ENCODE results near the gene GPR137.

The GPR137 gene

DNA sequence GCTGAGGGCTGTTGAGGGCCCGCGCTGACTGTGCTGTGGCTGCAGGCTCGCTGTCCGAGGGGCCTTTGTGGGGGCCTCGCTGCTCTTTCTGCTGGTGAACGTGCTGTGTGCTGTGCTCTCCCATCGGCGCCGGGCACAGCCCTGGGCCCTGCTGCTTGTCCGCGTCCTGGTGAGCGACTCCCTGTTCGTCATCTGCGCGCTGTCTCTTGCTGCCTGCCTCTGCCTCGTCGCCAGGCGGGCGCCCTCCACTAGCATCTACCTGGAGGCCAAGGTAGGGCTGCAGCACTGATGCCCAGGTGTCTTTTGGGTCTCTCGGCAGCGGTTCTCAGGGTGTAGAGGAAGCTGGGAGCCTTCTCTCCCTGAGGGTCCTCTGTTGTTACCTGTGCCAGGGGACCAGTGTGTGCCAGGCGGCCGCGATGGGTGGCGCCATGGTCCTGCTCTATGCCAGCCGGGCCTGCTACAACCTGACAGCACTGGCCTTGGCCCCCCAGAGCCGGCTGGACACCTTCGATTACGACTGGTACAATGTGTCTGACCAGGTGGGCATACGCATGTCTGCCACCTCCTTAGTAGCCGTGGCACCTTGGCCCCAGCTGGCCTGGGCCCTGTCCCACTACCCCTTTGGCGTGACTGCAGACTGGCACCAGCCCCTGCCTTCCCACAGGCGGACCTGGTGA, 2.2 kb downstream of the GPR137 start:
- DNase-seq, result no peak

DNA sequence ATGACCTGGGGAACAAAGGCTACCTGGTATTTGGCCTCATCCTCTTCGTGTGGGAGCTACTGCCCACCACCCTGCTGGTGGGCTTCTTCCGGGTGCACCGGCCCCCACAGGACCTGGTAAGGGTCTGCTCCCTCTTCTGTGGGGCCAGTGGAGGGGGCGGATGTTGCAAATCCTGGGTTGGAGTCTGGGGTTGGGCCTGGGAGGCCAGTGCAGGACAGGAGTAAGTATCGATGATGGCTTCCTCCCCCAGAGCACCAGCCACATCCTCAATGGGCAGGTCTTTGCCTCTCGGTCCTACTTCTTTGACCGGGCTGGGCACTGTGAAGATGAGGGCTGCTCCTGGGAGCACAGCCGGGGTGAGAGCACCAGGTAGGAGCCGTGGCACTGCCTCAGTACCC, 2.7 kb downstream of the GPR137 start:
- no peak for DNase-seq

DNA sequence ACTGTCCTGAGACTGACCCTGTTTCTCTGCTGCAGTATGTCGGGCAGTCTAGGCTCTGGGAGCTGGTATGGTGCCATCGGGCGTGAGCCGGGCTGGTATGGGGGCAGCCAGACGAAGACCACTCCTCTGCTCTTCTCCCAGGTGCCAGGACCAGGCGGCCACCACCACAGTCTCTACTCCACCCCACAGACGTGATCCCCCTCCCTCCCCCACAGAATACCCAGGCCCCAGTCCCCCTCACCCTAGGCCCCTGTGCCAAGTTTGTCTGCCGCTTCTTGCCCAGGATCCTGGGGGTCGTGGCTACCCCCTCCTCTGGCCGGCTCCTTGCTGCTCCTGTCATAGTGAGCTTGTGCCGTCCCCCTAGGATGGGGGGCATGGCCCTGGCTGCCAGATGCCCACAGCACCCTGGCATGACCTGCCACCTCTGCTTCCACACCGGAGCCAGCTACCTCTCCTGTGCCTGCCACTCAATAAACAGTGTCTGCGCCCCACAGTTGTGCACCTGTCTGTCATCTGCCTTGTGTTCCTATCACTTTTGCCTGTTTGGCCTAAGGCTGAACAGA, 3.4 kb downstream of the GPR137 start:
- DNase-seq, result no peak

DNA sequence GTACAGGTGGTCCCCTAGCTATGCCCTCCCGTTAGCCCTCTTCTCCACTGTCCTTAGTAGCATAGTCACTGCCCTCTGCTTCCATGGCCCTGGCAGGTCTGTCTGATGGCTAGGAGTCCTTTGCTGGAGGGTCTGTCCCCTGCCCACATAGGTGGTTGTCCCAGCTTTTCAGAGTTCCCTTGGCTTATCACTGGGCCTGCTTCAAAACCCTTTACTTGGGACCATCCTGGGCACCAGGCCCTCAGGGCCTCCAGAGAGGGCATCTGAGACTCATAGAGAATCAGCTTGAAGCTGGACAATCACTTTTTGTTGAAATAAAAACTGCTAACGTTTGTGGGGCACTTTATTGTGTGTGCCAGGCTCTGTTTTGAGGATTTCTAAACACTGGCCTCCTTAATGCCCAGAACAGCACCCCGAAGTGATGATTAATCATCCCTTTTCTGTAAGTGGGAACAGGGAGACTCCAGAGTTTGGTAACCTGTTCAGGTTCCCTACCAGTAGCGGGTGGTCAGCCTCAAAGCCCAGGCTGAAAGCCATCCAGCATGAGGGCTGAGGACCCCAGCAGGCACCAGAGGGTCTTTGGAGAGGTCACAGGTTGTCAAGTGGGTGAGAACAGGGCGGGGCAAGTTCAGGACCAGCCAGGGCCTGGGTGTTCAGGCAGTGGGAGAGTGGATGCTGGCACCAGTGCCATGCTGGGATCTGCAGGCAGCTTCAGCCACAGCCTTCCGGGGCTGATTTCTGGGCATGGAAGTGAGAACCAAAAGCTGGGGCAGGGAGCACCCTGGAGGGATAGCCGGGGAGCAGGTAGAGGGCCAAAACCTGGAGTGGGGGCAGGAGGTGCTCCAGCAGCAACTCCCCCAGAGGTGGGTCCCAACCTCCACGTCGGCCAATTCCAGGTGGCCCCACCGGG, 5.0 kb downstream of the GPR137 start:
- no peak for DNase-seq

DNA sequence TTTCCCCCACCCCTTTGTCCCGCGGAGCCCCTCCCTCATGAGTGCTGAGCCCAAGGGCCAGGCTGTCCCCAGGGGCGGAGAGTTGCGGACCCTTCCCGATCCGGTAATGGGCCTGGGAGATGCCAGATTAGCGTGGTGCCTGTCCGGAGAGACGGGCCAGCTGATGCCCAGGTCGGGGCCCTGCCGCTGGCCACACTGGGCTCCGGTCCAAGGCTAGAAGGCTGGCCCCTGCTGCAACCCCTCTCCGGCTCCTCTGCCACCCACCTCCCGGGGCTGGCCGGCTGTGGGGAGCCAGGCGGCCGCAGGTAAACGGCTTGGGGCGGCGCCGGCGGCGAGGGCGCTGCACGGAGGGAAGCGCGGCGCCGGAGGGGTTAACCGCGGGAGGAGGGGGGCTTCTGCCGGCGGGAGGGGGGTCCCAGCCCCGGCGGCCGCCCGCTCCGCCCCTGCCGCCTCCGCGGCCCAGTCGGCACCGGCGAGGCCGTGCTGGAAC, 5.7 kb downstream of the GPR137 start, which contains the start of gene KCNK4:
KCNK4 (plus strand) TSS at position 41 of the 490 bp plus-strand sequence. CDS start 1,717 bp downstream, outside the sequence.
- no peak for DNase-seq

DNA sequence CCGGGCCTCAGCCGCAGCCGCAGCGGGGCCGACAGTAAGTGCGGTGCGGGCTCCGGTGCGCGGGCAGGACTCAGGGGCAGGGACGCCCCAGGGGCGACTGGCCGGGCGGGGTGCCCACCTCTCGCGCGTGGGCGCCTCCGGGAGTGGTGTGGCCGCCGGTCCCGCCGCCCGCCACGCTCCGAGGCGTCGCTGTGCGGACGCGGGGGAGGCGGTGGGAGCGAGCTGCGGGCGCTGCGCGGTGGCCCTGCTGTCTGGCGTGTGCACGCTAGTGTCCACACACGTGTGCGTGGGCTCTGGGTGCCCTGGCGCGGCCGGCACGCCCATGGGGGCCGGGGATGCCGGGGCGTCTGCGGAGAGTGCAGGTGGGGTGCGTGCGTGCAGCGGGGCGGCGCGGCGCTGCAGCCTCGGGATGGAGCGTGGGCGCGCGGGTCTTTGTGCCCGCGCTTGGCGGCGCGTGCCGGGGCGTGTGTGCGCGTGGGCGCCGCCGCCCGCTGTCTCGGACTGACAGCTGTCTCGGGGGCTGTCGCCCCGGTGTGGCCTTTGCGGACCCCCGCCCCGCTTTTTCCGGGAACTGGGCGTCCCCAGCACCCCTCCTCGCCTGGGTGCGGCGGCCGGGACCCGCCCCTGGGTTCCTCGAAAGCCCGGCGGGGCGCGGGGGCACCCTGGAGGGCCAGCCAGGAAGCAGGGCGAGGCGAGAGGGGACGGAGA, 6.3 kb downstream of the GPR137 start:
- DNase-seq, result no peak

DNA sequence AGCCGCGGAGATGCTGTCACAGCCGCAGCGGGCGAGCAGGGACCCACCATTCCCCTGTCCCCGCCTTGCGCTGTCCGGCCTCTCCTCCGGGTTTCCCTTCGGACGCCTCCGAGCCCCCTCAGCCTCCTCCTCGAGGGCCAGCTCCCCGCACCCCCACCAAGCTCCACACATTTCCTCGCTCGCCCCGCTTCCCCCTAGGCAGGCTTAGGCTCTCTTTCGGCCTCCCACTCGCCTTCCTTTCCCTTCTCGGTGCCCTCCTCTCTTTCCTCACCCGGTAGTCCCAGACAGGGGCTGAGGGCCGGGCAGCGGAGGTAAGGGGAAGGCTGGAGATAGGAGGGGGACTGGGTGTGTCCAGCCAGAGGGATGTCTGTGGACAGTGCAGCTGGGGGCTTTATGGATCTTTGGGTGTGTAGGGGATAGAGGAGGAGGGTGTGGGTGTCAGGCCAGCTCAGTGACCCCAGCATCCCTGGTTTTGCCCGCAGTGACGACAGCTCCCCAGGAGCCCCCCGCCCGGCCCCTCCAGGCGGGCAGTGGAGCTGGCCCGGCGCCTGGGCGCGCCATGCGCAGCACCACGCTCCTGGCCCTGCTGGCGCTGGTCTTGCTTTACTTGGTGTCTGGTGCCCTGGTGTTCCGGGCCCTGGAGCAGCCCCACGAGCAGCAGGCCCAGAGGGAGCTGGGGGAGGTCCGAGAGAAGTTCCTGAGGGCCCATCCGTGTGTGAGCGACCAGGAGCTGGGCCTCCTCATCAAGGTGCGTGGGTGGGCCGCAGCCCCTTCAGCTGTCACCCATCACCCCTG, 7.0 kb downstream of the GPR137 start:
- no peak for DNase-seq

DNA sequence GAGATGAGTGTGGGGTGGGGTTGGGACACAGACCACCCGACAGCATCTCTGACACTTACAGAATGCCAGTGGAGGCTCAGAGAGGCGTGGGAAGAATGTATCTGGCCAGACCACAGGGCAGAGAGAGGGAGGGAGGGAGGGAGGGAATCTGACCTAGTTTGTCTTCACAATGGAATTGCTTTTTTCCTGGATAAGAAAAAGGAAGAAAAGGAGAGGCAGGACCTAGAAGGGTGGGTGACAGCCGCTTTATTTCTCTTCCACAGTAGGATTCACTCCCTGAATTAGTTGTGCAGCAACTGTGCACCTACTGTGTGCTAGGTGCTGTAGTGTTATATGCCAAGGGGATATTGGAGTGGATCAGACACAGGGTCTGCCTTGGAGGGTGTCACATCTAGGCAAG, 9.1 kb downstream of the GPR137 start:
- DNase-seq, result no peak

DNA sequence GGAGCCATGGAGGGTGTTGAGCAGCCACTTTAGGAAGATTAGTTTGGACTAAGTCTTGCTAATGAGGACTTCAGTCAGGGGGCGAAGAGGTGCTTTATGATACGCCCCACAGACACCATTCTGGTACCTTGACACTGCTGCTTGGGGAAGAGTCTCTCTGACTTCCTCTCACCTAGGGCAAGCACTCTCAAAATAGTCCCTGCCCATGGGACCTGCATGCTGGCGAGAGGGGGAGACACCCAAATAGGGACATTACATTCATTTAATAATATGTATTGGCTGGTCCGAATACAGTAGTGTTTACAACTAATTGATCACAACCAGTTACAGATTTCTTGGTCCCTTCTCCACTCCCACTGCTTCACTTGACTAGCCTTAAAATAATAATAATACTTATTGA, 10.1 kb downstream of the GPR137 start:
- no peak for DNase-seq

DNA sequence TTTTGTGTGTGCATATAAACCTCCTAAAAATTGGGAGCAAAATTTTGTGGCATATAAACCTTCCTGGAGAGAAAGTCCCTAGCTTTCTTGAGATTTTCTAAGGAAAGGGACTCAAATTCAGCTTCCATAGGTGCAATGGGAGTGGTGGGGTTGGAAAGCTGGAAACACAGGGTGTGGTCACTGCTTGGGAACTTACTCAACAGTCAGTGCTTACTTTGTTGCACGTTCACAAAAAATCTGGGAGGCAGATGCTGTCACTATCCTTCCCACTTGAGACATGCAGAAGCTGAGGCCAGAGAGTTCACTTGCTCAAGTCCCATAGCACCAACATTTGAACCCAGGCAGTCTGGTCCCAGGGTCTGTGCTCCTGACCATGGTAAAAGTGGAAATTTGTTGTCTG, 10.6 kb downstream of the GPR137 start:
- no peak for DNase-seq

DNA sequence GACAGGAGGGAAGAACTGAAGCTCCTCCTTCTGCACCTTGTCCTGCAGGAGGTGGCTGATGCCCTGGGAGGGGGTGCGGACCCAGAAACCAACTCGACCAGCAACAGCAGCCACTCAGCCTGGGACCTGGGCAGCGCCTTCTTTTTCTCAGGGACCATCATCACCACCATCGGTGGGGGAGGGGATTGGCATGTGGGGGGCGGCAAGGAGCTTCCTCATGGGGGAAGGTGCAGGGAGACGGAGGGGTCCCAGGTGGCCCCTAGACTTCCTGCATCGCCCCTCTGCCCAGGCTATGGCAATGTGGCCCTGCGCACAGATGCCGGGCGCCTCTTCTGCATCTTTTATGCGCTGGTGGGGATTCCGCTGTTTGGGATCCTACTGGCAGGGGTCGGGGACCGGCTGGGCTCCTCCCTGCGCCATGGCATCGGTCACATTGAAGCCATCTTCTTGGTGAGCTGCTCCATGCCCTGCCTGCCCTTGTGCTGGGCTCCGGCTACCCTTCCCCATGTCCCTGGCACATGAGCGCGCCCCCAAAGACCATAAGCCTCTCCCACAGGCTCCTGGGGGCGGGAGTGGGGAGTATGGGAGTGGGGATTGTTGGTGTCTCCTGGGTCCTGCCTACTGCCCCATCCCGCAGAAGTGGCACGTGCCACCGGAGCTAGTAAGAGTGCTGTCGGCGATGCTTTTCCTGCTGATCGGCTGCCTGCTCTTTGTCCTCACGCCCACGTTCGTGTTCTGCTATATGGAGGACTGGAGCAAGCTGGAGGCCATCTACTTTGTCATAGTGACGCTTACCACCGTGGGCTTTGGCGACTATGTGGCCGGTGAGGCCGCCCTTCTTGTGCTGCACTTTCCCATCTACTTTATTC, 11.4 kb downstream of the GPR137 start:
- no peak for DNase-seq

DNA sequence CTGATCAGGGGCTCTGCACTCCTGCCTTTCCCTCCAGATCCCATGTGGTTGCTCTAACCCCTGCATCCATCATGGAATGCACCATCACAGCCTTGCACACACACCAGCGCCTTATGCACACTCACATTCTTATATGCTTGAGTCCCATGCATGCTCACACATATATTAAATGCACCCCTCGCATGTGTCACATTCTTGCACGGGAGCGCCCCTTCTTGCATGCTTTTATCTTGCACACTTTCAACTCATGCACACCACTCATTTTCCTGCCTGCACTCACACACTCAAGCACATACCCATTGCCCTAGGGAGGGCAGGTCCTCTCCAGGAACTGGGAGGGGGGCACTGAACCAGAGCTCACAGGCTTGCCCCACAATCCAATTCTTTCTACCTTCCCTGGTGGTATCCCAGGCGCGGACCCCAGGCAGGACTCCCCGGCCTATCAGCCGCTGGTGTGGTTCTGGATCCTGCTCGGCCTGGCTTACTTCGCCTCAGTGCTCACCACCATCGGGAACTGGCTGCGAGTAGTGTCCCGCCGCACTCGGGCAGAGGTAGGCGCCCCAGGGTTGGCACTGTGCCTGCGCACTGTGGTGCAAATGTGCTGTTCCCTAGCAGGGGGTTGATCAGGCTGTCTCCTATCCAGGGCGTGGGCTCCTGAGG, 12.2 kb downstream of the GPR137 start:
- DNase-seq, result no peak

DNA sequence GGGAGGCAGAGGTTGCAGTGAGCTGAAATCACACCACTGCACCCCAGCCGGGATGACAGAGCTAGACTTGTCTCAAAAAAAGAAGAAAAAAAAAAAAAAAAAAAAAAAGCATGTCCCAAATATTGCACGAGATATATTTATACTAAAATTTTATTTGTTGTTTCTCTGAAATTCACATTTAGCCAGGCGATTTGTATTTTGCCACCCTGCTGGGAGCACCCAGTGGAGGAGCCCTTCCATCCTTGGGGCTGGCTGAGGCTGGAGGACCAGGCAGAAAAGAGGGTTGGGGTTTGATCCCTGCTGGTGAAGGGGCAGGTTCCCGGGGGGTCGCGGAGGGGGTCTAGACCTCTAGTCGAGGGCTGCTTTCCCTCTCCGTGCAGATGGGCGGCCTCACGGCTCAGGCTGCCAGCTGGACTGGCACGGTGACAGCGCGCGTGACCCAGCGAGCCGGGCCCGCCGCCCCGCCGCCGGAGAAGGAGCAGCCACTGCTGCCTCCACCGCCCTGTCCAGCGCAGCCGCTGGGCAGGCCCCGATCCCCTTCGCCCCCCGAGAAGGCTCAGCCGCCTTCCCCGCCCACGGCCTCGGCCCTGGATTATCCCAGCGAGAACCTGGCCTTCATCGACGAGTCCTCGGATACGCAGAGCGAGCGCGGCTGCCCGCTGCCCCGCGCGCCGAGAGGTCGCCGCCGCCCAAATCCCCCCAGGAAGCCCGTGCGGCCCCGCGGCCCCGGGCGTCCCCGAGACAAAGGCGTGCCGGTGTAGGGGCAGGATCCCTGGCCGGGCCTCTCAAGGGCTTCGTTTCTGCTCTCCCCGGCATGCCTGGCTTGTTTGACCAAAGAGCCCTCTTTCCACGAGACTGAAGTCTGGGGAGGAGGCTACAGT, 13.6 kb downstream of the GPR137 start:
- no peak for DNase-seq

DNA sequence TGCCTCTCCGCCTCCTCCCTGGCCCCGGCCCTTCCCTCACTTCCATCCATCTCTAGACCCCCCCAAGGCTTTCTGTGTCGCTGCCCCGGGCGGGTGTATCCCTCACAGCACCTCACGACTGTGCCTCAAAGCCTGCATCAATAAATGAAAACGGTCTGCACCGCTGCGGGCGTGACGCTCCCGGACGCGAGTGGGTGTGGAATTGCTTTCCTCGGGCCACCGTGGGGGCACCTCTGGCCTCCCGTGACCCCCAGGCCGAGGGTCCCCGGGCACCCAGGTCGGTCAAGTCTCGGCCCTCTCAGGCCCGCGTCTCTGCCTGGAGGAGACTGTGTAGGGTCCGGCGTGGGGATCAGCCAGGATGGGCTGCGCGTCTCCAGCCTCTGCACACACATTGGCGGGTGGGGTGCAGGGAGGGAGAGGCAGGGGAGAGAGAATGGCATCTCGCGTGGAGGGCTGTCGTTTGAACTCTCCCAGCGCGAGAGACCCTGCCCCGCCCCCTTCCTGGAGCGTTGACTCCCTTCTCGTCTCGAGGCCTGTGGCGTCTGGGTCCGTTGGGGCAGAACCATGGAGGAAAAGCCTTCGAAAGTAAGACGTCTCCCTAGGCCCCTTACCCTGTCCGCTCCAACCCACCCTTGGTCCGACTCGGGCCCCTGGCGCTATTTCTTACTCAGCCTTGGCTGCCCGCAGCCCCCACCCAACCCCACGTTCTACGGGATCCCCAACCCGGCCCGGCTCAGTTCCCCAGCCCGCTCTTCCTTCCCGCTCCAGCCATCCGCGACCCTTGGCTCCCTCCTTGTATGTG, 14.4 kb downstream of the GPR137 start, which contains the start of gene CATSPERZ:
CATSPERZ (plus strand) TSS at position 512 of the 802 bp plus-strand sequence; CDS start at position 565, 53 bp downstream.
- peak; percentile 54 for DNase-seq

DNA sequence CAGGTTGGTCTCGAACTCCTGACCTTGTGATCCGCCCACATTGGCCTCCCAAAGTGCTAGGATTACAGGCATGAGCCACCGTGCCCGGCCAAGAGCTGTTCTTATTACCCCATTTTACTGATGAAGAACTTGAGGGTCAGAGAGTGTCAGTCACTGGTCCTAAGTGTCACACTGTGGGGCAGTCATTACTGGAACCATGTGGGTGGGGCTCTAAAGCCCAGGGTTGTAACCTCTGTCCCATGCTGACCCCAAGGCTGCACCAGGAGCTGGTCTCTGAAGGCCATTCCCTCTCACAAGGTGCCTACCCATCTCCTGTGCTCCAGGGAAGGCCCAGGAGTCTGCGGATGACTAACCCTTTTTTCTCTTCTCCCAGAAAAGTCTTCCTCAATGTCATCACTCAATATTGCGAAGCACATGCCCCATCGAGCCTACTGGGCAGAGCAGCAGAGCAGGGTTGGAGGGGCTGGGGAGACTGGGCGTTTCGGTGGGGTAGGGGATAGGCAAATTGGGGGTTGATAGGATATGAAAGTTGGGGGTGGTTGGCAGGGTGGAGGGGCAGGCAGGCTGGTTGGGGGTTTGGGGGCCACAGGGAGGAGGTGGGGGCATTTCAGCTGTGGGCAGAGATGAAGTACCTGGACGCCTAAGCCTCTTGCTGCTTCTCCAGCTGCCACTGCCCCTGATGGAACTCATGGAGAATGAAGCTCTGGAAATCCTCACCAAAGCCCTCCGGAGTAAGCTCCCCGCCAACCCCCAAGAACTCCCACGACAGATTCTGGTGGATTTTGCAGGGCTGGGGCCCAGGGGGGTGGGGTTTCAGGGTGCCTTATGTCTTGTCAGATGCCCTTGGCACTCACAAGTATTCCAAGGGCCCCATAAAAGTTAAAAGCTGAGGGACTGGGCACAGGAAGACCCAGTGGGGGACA, 17.7 kb downstream of the GPR137 start:
- no peak for DNase-seq

DNA sequence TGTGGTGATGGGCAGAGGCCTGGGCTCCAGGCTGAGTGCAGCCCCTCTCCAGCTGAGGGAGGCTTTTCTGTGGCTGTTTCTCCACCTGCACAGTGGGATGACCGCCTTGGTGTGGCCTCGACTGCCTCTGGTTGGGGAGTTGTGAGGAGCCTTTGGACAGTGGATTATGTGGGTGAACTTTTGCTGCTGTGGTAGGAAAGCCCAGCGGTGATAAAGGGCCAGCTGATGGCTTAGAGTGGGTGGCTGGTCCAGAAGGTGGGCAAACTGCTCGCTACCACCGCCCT, 18.3 kb downstream of the GPR137 start:
- DNase-seq, result no peak

DNA sequence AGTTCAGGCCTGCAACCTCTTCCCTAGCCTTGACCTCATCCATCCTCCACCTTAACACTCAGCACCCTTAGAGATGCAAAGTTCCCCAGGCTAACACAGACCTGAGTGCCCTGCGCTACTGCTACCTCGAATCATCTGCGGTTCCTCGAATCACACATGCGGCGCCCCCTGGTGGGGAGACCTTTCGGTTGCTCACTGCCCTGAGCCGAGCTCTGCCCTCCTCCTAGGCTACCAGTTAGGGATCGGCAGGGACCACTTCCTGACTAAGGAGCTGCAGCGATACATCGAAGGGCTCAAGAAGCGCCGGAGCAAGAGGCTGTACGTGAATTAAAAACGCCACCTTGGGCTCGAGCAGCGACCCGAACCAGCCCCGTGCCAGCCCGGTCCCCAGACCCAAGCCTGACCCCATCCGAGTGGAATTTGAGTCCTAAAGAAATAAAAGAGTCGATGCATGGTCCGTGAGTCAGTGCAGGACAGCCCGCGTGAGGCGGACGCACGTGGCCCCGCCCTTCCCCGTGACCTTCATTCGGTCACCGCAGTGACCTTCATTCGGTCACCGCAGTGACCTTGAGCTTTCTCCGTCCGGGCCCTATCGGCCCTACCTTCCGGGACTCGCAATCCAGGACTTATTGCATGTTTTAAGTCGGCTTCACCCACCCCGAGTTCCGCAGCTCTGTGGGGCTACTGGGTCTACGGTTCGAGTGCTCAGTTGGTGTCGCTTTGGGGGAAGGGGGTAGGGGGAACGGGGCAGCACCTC, 18.8 kb downstream of the GPR137 start:
- DNase-seq, result peak; percentile 99

Data from CD4-positive, alpha-beta T cell treated with Interleukin-17A for 4 hours (primary cell).